GM21825 (cell line): ENCODE measurements around the gene DNAJC18.
"Not testable (repeated sequence)": the region's sequence is repeated elsewhere in the genome, so short reads cannot be mapped to it uniquely, and the experiment has no call there.

Source experiments
- ATAC-seq: cut with Tn5 transposase; IDR thresholded peaks from one replicate; pipeline ENCODE4 v1.9.1; 2021; ENCODE audit warnings: mild to moderate bottlenecking, moderate library complexity; ENCODE audit not compliant: unreplicated experiment

Gene DNAJC18

DNA sequence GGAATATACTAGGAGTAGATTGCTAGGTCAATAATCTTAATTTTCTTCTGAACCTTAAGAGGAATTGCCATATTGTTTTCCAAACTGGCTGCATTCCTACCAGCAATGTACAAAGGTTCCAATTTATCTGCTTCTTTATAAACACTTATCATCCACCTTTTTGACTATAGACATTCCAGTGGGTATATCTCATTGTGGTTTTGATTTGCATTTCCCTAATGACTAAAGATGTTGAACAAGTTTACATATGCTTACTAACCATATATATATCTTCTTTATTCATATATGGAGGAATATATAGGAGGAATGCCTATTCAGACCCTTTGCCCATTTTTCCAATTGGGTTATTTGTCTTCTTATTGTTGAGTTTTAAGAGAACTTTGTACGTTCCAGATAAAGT, 7.6 kb downstream of the DNAJC18 start:
- ATAC-seq: no peak

DNA sequence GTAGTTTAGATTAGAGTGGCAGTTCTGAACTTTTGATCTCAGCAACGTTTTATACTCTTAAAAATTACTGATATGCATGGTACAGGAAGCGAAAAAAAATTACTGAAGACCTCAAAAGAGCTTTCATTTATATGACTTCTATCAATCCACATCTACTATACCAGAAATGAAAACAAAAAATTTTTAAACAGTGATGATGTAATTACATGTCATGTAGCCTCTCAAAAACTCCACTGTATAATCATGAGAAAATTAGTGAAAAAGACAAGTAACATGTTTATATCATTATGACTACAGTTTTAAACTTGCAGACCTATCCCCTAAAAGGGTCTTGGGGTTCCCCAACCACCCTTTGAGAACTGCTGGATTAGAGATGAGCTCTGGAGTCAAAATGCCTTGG, 9.3 kb downstream of the DNAJC18 start:
- ATAC-seq: no peak

DNA sequence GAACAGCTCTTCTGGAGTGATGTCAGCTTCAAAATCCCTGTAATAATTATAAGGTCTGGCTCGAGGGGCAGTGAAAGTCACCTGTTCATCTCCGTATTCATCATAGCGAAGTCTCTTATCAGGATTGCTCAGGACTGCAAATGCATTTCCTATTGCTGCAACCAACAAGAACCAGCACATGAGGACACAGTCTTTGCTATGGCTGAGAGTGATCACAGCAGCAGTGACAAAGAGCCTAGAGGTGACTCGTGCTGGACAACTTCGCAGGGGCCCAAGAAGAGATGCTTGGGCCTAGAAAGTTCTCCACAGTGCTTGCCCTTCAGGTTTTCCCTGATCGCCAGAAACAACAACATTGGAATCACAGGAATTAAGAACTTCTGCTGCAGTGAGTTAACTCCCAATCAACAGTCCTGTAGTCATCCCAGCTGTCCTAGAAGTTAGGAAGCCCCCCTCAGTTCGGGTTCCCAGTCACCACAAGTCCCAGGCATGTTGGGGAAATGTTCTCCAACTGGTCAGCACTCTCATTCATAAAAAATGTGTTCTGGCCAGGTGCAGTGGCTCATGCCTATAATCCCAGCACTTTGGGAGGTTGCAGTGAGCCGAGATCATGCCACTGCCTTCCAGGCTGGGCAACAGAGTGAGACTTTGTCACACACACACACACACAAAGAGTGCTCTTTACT, 13.0 kb downstream of the DNAJC18 start:
- no peak for ATAC-seq

DNA sequence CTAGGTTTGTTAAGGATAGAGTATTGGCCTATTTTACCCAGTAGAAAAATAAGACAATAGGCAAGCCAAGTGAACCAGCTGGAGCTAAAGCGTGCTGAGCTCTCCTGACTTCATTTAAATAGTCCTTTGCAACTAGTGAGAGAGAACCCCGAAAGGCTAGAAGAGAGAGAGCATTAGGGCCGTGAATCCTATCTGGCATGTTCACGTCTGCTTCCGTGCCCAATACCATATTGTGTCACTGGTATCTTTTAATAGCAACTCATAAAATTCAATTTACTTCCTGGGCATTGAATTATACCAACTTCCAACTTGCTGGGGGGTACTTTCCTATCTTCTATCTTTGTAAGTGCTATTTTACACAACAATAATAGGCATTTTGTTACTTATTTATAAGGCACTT, 13.8 kb downstream of the DNAJC18 start:
- no peak for ATAC-seq

- no peak for ATAC-seq
These were observed 16.9 kb downstream of the DNAJC18 start for GRCh38 chr5:139422307-139422893.

GRCh38 chr5:139419226-139420192, 19.8 kb downstream of the DNAJC18 start:
- ATAC-seq: no peak

- ATAC-seq: no peak
These were observed 20.5 kb downstream of the DNAJC18 start for GRCh38 chr5:139418793-139419192.

- no peak for ATAC-seq
These were observed 22.1 kb downstream of the DNAJC18 start for GRCh38 chr5:139417214-139417613.

DNA sequence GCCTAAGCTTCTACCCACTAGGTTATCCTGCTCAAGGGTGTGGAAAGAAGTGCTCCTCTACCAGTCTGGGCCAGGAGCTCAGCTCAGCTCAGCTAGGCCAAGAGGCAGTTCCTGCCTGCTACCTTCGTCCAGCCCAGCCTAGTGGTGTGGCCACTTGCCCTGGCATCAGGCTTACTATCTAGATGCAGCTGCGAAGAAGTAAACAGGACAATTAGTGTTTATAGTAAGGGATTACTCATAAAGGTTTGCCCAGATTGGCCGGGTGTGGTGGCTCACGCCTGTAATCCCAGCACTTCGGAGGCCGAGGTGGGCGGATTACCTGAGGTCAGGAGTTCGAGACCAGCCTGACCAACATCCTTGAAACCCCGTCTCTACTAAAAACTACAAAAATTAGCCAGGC, 22.7 kb downstream of the DNAJC18 start:
- no peak for ATAC-seq

DNA sequence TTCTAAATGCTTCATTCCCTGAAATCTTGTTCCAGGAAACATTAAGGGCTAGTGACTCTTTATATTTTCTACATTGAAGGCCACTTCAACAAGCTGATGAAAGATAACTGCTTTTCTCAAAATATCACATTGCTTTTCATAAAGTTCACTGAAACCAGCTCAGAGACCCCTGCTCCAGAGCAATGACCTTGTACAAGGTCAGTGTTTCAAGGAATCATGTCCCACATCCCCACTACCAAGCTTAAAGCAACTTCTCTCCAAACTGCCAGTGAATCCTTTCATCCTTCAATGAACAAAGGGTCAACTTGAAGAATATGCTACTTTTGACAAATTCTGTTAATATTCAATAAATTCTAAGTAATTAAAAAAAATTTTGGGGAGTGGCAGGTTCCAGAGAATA, 23.5 kb downstream of the DNAJC18 start:
- ATAC-seq: no peak

DNA sequence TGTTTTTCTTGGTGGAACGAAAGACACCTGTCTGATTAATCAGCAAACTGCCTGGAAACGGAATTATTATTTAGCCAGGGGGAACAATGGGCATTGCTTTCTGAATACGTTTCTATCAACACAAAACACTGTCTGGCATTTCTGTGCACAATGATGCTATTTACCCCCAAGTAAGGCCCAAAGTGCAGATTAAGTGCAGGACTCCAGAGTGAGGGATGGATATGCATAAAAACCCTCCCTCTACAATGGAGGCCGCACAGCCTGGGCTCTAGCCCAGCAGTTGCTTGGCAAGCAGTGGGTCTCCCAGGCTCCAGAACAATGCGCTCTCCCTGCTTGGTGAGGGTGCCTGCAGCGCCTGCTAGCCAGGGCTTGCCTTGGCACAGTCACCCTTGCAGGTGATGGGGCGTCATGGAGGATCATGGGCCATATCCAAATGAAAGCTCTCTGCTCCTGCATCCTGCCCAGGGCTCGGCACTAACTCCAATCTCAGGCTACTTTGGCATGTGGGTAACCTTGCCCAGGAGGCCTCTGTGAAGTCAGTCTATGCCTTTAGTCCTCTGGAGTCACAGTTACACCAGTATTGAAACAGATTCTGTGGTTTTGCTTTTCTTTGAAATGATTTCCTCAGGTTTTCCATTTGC, 24.0 kb downstream of the DNAJC18 start:
- no peak for ATAC-seq

DNA sequence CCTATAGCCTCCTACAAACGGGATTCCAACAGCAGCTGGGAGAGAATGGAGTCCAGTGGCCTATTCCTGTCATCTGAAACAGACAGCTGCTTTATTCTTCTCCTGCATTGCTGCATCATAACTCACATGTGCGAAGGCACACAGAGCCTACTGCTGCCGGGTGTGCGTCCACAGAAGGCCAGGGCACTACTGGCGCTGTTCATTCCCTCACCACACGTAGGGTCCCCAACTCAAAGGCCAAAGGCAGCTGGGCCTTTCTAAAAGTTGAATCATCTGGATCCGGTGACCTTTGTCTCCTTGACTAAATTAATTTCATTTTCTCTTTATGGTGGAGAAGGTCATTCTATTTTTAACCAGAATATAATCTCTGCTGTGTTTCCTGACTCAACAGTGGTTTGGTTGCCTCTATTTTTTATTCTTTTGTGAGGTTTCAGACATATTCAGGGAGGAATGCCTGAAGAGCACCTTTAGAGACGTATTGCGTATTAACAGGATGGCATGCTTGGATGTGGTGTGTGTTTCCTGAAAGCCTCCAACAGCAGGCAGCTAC, 24.7 kb downstream of the DNAJC18 start:
- no peak for ATAC-seq

DNA sequence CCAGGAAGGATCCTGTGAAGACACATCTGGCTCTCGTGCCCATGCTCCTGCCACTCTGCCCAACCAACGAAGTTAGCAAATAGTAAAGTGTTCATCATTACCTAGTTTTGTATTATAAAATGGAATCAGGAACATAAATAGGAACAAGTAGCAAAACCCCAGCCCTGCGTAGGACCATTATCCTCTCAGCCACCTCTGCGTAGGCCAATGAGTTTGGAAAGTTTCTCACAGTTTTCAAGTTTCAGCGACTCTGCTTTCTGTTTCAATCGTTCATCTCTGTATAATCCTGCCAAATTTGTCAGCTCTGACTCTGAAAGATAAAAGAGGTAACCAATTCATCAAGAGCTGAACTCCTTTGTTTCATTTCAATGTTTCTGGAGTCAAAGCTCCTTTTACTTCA, 25.4 kb downstream of the DNAJC18 start:
- no peak for ATAC-seq

DNA sequence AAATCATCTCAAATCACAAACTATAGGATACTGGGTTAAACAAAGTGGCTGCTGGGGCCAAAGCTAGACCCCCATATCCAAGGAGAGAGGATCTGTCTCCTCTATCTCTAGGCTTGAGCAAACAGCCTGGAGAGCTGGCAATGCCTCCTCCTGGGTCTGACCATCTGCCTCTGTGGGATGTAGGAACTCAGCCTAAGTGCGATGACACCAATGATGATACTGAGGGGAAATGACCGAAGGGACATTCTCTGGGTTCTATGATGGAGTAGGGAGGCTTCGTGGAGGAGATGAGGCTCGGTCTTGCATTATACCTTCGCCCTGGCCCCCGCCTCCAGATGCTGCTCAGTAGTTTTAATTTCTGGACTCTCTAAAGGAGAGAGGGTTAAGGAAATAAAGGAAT, 26.2 kb downstream of the DNAJC18 start:
- ATAC-seq: no peak

DNA sequence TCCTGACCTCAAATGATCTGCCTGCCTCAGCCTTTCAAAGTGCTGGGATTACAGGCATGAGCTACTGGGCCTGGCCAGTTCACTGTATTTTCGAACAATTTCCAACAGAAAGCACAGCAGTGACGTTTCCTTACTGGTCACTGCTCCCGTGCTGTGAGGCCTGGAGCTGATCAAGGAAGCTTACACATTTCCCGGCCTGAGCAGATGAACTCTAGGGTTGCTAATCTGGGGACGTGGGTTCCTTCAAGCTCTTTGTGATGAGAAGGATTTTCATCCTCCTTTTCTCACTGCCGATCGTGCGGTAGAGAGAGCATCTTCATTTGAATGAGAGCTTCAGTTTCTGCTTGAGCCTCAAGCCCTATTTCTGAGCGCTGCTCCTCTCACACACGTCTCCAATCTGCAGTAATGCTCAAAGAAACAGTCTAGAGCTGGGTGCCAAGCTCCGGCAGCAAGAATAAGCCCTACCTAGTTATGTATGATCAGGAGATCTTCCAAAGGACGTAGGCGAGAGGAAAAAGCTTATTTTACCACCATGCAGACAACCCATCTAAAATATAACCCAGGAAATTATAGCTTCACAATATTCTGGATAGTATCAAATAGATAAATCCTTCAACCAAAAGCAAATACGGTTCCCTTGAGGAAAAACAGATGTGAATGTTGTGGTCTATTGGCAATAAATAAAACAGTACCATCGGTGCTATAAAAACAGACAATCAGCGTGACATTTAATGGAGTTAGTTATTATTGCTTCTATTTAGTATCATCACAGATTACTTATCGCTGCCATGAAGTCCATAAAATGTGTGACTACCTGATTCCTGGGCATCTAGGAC, 28.1 kb downstream of the DNAJC18 start:
- no peak for ATAC-seq

GRCh38 chr5:139410121-139410992, 29.0 kb downstream of the DNAJC18 start:
- no peak for ATAC-seq

DNA sequence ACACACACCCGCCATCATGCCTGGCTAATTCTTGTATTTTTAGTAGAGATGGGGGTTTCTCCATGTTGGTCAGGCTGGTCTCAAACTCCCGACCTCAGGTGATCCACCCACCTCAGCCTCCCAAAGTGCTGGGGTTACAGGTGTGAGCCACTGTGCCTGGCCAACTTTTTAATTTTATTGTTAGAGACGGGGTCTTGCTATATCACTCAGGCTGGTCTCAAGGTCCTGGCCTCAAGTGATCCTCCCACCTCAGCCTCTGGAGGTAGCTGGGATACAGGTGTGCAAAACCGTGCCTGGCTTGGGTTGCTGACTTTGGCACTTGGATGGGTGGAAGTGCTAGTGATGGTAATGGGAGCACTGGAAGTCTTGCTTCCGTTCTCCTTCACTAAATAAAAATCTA, 30.2 kb downstream of the DNAJC18 start:
- not testable (repeated sequence) for ATAC-seq

- ATAC-seq: no peak
These were observed 31.1 kb downstream of the DNAJC18 start for GRCh38 chr5:139408191-139408590.

- no peak for ATAC-seq
These were observed 31.8 kb downstream of the DNAJC18 start for GRCh38 chr5:139407517-139407916.
